GM12891 (cell line): Measurements from ENCODE around the gene GPR162.

Source experiments
- PAX5 ChIP-seq: IDR thresholded peaks from 2 replicates; pipeline ENCODE4 v1.6.1; 2011; ENCODE audit warnings: low read length, moderate library complexity, mild to moderate bottlenecking; ENCODE audit not compliant: insufficient read depth, severe bottlenecking
- POLR2A ChIP-seq: IDR thresholded peaks from 2 replicates; pipeline ENCODE4 v1.6.1; 2011; ENCODE audit warnings: low read depth, low read length, control low read depth
- POLR2AphosphoS5 ChIP-seq: IDR thresholded peaks from 2 replicates; pipeline ENCODE4 v1.6.1; 2011; ENCODE audit warnings: low read depth, low read length, control low read depth
- POU2F2 ChIP-seq: IDR thresholded peaks from 2 replicates; pipeline ENCODE4 v1.6.1; 2011; ENCODE audit warnings: low read depth, mild to moderate bottlenecking, control low read depth, low read length, moderate library complexity
- SPI1 ChIP-seq: IDR thresholded peaks from 2 replicates; pipeline ENCODE4 v1.6.1; 2011; ENCODE audit warnings: low read depth, low read length, control low read depth
- TAF1 ChIP-seq: IDR thresholded peaks from 2 replicates; pipeline ENCODE4 v1.6.1; 2011; ENCODE audit warnings: low read depth, low read length, control low read depth

DNA sequence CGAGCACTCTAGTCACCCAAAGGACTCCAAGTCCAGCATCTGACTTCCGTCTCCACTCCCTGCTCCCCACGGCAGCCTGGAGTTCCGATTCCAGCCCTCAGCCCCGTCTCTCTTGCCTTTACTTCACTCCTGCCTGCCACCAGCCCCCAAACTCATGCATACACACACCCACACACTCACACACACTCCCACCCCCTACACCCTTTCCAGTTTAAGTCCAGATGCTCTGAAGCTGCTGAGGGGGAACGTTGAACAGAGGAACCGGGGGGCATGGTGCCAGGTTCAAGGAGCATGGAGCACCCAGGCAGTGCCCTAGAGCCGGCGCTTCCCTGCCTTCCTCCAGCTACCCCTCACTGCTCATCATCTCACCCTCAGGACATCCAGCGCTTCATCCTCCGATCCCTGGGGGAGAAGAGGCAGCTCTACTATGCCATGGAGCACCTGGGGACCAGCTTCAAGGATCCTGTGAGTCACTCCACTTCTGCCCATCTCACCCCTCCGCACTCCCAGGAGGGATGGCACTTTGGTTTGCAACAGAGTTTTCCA, 9.9 kb downstream of the GPR162 start:
- no peak for TF ChIP-seq POLR2AphosphoS5
- no peak for TF ChIP-seq POLR2A
- no peak for TF ChIP-seq TAF1
- no peak for TF ChIP-seq SPI1
- no peak for TF ChIP-seq POU2F2
- TF ChIP-seq PAX5, result no peak
